Medulla oblongata (tissue), 1 donor: ENCODE results near the gene PTPRJ.

Experiments
- DNase-seq: peaks from one replicate; pipeline ENCODE4 v3.0.0-alpha.2; 2015; ENCODE audit errors: extremely low spot score

Gene PTPRJ

GRCh38 chr11:47967577-47968525, 12.5 kb upstream of the PTPRJ start:
- DNase-seq: no peak

- no peak for DNase-seq
These were observed 11.0 kb upstream of the PTPRJ start for GRCh38 chr11:47969401-47969800.

GRCh38 chr11:47971501-47971900, 8.9 kb upstream of the PTPRJ start:
- no peak for DNase-seq

DNA sequence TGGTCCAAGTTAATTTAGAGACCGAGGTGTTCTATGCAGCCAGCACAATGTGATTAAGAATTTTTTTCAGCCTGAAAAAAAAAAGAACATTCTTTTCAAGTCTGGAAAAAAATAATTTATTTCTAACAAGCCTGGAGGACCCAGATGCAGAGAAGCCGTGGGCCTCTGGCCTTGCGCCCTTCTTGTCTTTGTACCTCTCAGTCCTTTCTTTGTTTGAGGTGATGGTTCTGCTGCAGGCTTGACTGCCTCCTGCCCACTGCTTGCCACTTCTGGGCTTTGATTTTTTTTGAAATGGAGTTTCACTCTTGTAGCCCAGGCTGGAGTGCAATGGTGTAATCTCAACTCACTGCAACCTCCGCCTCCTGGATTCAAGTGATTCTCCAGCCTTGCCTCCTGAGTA, 7.2 kb upstream of the PTPRJ start:
- DNase-seq: no peak

DNA sequence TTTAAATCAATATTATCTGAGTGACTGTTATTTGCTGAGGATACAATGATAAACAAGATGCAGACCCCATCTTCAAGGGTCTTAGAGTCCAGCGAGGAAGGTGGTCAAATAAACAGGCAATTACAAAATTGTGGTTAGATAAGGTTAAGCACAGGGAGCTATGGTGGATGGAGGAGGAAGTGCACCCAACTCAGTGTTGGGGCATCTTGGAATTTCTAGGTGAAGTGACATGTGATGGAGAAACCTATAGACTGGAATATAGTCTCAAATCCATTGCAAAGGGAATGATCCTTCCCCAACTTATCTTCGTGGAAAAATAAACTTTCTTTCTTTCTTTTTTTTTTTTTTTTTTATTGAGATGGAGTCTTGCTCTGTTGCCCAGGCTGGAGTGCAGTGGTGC, 3.4 kb upstream of the PTPRJ start:
- no peak for DNase-seq

- no peak for DNase-seq
These were observed 2.7 kb upstream of the PTPRJ start for GRCh38 chr11:47977623-47978022.

- DNase-seq: no peak
These were observed 826 bp upstream of the PTPRJ start for GRCh38 chr11:47979378-47980087.

DNA sequence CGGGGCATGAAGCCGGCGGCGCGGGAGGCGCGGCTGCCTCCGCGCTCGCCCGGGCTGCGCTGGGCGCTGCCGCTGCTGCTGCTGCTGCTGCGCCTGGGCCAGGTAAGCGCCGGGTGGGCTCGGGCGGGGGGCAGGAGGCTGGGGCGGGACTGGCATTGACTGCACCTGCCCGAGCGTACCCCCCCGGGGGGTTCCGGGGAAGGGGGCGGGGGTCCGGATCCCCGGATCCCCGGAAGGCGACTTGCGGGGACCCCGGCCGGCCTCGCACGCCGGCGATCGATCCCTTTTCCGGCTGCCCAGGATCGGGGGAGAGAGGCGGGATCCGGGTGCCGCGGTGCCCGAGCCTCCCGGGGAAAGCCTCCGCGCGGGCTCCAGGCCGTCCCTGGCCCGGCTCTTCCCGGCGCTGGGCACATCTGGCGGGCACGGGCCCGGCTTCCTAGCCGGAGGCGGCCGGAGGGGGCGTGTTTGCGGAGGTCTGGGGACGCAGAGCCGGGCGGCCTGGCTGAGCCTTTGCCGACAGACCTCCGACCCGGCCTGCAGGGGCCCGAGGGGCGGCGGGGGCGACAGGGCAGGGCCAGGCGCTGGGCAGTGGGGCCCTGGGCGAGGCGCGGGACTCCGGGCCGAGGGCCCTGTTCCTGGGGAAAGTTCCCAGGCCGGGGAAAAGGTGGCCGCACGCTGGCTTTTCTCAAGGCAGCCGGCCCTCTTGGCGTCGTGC, 705 bp downstream of the PTPRJ start:
- DNase-seq: no peak

GRCh38 chr11:47981667-47982404, 1.5 kb downstream of the PTPRJ start:
- DNase-seq: no peak

GRCh38 chr11:47982616-47983015, 2.3 kb downstream of the PTPRJ start:
- DNase-seq: no peak

DNA sequence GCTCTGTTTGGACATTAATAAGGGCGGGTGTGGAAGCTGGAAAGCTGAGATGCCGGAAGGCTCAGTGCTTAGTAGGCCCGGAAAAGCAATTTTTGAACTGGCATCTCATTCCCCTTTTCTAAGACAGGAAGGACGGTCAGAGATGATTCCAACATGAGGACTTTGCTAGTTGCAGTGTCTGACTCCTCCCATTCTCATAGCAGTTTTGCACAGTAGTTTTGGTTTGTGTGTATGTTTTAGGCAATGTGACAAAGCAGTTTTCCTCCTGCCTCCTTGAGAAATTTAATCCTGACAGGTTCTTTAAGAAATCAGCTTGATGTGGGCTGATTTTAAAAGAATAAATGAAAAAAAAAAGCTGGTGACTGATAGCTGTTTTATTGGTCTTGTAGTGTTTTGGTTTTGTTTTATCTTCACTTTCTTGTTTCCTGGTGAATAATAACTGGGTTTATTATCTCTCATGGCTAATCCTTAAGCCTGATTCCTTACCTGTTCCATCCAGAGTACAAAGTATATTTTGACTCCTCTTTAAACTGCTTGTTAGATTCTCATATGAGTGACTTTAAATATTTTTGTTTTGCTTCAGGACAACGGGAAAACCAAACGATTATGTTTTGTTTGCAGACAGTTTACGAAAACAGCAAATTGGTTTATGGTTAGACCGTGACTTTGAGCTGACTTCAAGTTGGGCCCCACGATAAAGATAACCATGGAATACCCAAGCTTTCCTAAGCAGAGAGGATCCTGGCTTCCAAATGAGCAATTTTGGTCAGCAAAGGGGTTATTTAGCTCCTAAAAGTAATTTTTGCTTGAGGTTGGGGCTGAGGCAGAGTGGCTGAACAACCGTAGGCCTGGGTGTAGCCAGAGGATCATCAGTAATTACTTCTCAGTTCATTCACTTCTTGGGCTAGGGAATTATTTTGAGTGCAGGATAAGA, 3.4 kb downstream of the PTPRJ start:
- DNase-seq: no peak

DNA sequence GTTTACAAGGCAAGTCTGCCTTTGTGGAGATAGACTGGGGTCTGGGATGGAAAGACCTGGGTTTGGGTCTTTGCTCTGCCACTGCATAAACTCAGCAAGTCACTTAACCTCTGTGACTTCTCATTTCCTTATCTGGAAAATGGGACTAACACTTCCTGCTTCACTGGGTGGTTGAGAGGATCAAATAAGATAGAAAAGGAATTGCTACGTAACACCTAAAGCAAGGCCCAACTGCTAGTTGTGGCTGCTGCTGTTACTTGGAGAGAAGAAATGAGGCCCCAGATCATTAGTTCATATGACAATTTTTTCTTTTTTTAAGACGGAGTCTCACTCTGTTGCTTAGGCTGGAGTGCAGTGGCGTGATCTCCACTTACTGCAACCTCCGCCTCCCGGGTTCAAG, 5.9 kb downstream of the PTPRJ start:
- no peak for DNase-seq

DNA sequence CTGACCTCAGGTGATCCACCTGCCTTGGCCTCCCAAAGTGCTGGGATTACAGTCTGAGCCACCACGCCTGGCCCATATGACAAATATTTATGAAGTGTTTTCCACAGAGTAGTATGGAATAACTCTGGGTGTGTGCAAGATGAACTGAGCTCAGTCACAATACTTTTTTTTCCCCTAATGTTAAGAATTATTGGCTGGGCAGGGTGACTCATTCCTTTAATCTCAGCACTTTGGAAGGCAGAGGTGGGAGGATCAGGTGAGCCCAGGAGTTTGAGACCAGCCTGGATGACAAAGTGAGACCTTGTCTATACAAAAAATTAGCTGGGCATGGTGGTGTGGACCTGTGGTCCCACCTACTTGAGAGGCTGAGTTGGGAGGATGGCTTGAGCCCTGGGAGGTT, 6.4 kb downstream of the PTPRJ start:
- no peak for DNase-seq

DNA sequence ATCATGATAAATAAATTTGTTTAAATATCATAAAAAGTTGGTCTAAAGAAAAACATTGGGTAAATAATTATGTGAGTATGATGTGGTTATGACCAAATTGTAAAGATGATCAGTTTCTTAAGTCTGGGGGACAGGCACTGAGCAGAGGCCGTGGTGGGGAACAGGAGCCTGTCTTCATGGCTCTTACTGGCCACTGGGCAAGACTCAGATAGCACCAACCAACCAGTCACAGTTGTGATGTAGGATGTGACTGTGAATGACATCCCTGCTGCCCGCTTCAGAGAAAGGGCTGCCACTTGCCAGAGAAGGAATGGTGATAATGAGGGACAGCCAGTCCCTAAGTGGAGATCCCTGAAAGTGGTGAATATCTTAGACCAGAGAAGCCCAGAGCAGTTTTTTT, 7.0 kb downstream of the PTPRJ start:
- DNase-seq: no peak

DNA sequence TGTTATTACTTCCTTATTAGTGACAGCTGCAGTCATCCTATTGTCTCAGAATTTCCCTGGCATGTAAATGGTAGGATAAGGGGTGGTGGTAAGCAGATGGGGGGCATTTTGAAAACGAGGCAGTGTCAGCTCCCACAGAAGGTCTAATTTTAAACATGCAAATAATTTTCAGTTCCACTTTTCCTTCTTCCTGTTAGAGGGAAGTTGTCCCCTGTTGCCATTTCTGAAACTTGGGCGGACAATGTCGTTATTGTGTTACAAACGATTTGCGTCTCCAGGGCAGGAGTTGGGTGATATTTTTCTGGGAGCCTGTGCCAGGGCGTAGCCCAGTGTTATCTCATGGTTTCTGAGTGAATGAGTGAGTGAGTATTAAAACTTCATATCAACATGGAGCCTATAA, 7.4 kb downstream of the PTPRJ start:
- DNase-seq: peak; percentile 75

DNA sequence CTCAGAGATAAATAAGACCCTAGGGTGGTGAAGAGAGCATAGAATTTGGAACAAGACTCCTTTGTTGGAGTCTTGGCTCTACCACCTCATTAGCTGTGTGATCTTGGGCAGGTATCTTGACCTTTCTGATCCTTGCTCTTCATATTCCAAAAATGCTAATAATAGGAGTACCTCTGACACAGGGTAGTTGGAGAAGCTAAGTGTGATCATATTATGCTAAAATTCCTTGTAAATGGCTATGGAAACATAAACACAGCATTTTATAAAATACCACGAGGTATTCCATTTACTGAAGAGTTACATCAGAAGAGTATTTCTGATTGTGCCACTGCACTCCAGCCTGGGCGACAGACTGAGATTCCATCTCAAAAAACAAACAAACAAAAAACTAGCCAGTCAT, 9.4 kb downstream of the PTPRJ start:
- DNase-seq: no peak

DNA sequence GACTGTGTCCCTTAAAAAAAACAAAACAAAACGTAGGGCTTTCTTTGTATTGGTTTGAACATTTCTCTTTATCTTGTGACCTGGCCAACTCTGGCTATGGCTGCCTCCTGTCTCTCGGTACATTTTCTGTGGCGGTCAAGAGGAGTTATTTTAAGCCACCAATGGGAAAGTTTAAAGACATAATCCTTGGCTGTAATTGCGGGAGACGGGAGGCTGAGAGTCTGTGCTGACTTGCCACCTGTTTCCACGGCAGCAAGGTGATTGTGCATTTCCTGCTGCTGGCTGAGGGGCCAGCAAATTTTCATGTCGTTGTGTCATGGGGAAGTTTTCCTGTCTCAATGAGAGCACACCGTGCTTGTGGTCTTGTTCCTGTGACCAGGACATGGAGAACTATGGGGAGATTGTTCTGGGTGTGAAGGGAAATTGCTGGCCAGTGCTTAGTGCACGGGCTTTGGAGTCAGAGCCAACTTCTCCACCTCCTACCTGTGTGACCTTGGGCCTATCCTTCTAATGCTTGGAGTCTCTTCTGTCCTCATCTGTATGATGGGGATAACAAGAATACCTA, 11.0 kb downstream of the PTPRJ start:
- DNase-seq: no peak

- DNase-seq: no peak
These were observed 11.5 kb downstream of the PTPRJ start for GRCh38 chr11:47991894-47992293.

- no peak for DNase-seq
These were observed 12.8 kb downstream of the PTPRJ start for GRCh38 chr11:47992959-47993820.
